ENCODE data around the gene HECTD4. TPM values are rescaled to one million over a fixed set of nuclear protein-coding genes. Genes with fewer than 3 reads are reported as not detected.
"Not testable (repeated sequence)": the region's sequence is repeated elsewhere in the genome, so short reads cannot be mapped to it uniquely, and the experiment has no call there.

Gene HECTD4
- total and polyA plus RNA-seq, 12 donors, result 3.0 to 33.7 (median 23.9) TPM

GRCh38 chr12:112233242-112233641, 149.0 kb downstream of the HECTD4 start:
- no peak for DNase-seq
- no peaks in the 10 kb centered on the region for H3K4me1 ChIP-seq

GRCh38 chr12:112230136-112230535, 152.1 kb downstream of the HECTD4 start:
- Histone ChIP-seq H3K27me3 (no peaks in the 10 kb centered on the region), H3K4me3 (no peak overlapping the region), H3K27ac (no peak overlapping the region), H3K9me3 (no peaks in the 10 kb centered on the region), H3K36me3 (peaks cover 0 to 100% (median 77%) of the 10 kb centered on the region in 9 donors), H3K4me1 (no peaks in the 10 kb centered on the region)
- ATAC-seq, result no peak
- intact Hi-C loops (cut with DNase I), result loop anchor here in 1 of 10 donors (10.0 kb wide), 1 partner anchor 85 kb away; no protein-coding TSS in a partner anchor
- WGBS, 2 donors, result 78 to 91% methylated on average over 4 of the region's 4 CpGs
- DNase-seq, result no peak
- TF ChIP-seq CTCF (IDR thresholded peaks at IDR 0.05), result no peak

More at GRCh38 chr12:112233242-112233641, 149.0 kb downstream of the HECTD4 start:
- no peak overlapping the region for H3K4me3 ChIP-seq
- intact Hi-C loops (cut with DNase I), result loop anchor here in 1 of 10 donors (10.0 kb wide), 1 partner anchor 88 kb away; no protein-coding TSS in a partner anchor
- TF ChIP-seq CTCF (IDR thresholded peaks at IDR 0.05), result no peak
- no peaks in the 10 kb centered on the region for H3K9me3 ChIP-seq
- H3K27me3 ChIP-seq, result no peaks in the 10 kb centered on the region
- peaks cover 0 to 100% (median 76%) of the 10 kb centered on the region in 9 donors for H3K36me3 ChIP-seq
- ATAC-seq, result no peak
- WGBS, 2 donors, result 96 to 97% methylated on average over 4 of the region's 4 CpGs
- no peak overlapping the region for H3K27ac ChIP-seq

GRCh38 chr12:112226768-112227167, 155.5 kb downstream of the HECTD4 start:
- H3K36me3 ChIP-seq, result peaks cover 0 to 98% (median 61%) of the 10 kb centered on the region in 9 donors

GRCh38 chr12:112220628-112221027, 161.6 kb downstream of the HECTD4 start:
- not testable (repeated sequence) for H3K4me1 ChIP-seq, H3K4me3 ChIP-seq, H3K27me3 ChIP-seq, H3K27ac ChIP-seq, ATAC-seq, H3K9me3 ChIP-seq, DNase-seq
- H3K36me3 ChIP-seq, result peaks cover 0 to 95% (median 18%) of the 10 kb centered on the region in 9 donors
- 77 to 83% methylated on average over 7 of the region's 7 CpGs for WGBS, 2 donors
- intact Hi-C loops (cut with DNase I), result loop anchor here in 1 of 10 donors (10.0 kb wide), 1 partner anchor 156 kb away; no protein-coding TSS in a partner anchor

More at GRCh38 chr12:112226768-112227167, 155.5 kb downstream of the HECTD4 start:
- Histone ChIP-seq H3K4me1 (no peaks in the 10 kb centered on the region), H3K9me3 (no peaks in the 10 kb centered on the region), H3K27ac (no peak overlapping the region), H3K27me3 (no peaks in the 10 kb centered on the region), H3K4me3 (no peak overlapping the region)
- ATAC-seq, result no peak
- no peak for TF ChIP-seq CTCF (IDR thresholded peaks at IDR 0.05)
- no peak for DNase-seq
- WGBS, 2 donors, result 92 to 96% methylated on average over 3 of the region's 3 CpGs
- intact Hi-C loops (cut with DNase I), result loop anchor here in 1 of 10 donors (10.0 kb wide), 1 partner anchor 162 kb away; no protein-coding TSS in a partner anchor

GRCh38 chr12:112219195-112219594, 163.0 kb downstream of the HECTD4 start:
- Histone ChIP-seq H3K27me3 (no peaks in the 10 kb centered on the region), H3K9me3 (no peaks in the 10 kb centered on the region), H3K36me3 (peaks cover 0 to 95% (median 26%) of the 10 kb centered on the region in 9 donors), H3K4me3 (no peak overlapping the region), H3K27ac (no peak overlapping the region), H3K4me1 (no peaks in the 10 kb centered on the region)
- no peak for TF ChIP-seq CTCF (IDR thresholded peaks at IDR 0.05)
- DNase-seq, result no peak
- WGBS, 2 donors, result 56 to 87% methylated on average over 11 of the region's 11 CpGs
- intact Hi-C loops (cut with DNase I), result no loop called here
- ATAC-seq, result no peak

Data from heart right ventricle (tissue), 16 donors.